Gastroesophageal sphincter (tissue), 4 donors: ENCODE results near the gene TRPV2. TPM values are rescaled to one million over a fixed set of nuclear protein-coding genes. Genes with fewer than 3 reads are reported as not detected.
"Not testable (repeated sequence)": the region's sequence is repeated elsewhere in the genome, so short reads cannot be mapped to it uniquely, and the experiment has no call there.

ENCODE experiments used
- ATAC-seq: fragments of 150-250 bp; one replicate; pipeline ENCODE4 v1.9.1; 2016; ENCODE audit warnings: mild to moderate bottlenecking, moderate library complexity
- H3K27ac ChIP-seq, 4 donors: fragments of 200-600 bp; sonication (generic) in 3 of 4; 1 replicate in 3 of 4; 2 replicates in 1 of 4; pipeline ENCODE4 v1.5.1; 2016 to 2019
- H3K27me3 ChIP-seq: fragments of 200-600 bp; sonication (generic); one replicate; pipeline ENCODE4 v1.5.1; 2019
- H3K36me3 ChIP-seq, 2 donors: fragments of 200-600 bp; sonication (generic); one replicate each; pipeline ENCODE4 v1.5.1; 2019; ENCODE audit warnings: control low read depth in 1 of 2
- H3K4me1 ChIP-seq, 3 donors: fragments of 200-600 bp; sonication (generic); 1 replicate in 2 of 3; 2 replicates in 1 of 3; pipeline ENCODE4 v1.5.1; 2016 to 2019; ENCODE audit warnings: control low read depth in 2 of 3
- H3K4me3 ChIP-seq, 2 donors: fragments of 200-600 bp; sonication (generic); one replicate each; pipeline ENCODE4 v1.5.1; 2019; ENCODE audit warnings: mild to moderate bottlenecking in 1 of 2, moderate library complexity in 1 of 2
- H3K9me3 ChIP-seq, 3 donors: fragments of 200-600 bp; sonication (generic); one replicate each; pipeline ENCODE4 v1.5.1; 2017 to 2019; ENCODE audit warnings: control low read depth in 2 of 3
- EP300 ChIP-seq: sonication (generic); formaldehyde crosslinking; IDR thresholded peaks from one replicate; pipeline ENCODE4 v1.6.1; 2017; ENCODE audit warnings: antibody characterized with exemption, mild to moderate bottlenecking
- POLR2A ChIP-seq, 2 donors: fragments of 450-650 bp; IDR thresholded peaks; one replicate each; pipeline ENCODE4 v1.6.1; 2017; ENCODE audit warnings: antibody characterized with exemption in 2 of 2, mild to moderate bottlenecking in 2 of 2, moderate library complexity in 1 of 2
- POLR2AphosphoS5 ChIP-seq: sonication (generic); formaldehyde crosslinking; IDR thresholded peaks from one replicate; pipeline ENCODE4 v1.6.1; 2017; ENCODE audit warnings: antibody characterized with exemption
- WGBS, 2 donors: methylation state at CpG; one replicate each; pipeline ENCODE4 v1.1.5; 2018; ENCODE audit warnings: low coverage in 1 of 2; 5-methylcytosine and 5-hydroxymethylcytosine counted together
- total RNA-seq, 4 donors: library from RNA; depleted of rRNA; stranded (reverse); fragments of >200 nt; gene quantifications; one replicate each; pipeline ENCODE4 v1.1.0, GENCODE V29; 2016
- TF ChIP-seq, protein P1 (sequence below), 4 experiments: fragments of 200-600 bp in 2 of 4; fragments of 450-650 bp in 2 of 4; sonication (generic) in 1 of 4; IDR thresholded peaks; one replicate each; pipeline ENCODE4 v1.5.1; 2017 to 2019; ENCODE audit warnings: antibody characterized with exemption in 4 of 4, mild to moderate bottlenecking in 2 of 4, moderate library complexity in 2 of 4

TRPV2 gene
- total RNA-seq, 4 donors from 2014 or later: 6.5 to 15.5 (median 11.6) TPM

- WGBS, 2 donors: 48 to 53% methylated on average over 7 to 8 of the region's 9 CpGs
- Histone ChIP-seq H3K27ac (no peak overlapping the region), H3K27me3 (peaks cover 5% of the 10 kb centered on the region), H3K4me1 (no peaks in the 10 kb centered on the region), H3K4me3 (no peak overlapping the region), H3K9me3 (no peaks in the 10 kb centered on the region), H3K36me3 (no peaks in the 10 kb centered on the region)
- no peak for ATAC-seq
- TF ChIP-seq EP300 (no peak), POLR2AphosphoS5 (no peak), POLR2A (IDR thresholded peaks at IDR 0.05) (no peak)
- TF ChIP-seq, protein P1, sequence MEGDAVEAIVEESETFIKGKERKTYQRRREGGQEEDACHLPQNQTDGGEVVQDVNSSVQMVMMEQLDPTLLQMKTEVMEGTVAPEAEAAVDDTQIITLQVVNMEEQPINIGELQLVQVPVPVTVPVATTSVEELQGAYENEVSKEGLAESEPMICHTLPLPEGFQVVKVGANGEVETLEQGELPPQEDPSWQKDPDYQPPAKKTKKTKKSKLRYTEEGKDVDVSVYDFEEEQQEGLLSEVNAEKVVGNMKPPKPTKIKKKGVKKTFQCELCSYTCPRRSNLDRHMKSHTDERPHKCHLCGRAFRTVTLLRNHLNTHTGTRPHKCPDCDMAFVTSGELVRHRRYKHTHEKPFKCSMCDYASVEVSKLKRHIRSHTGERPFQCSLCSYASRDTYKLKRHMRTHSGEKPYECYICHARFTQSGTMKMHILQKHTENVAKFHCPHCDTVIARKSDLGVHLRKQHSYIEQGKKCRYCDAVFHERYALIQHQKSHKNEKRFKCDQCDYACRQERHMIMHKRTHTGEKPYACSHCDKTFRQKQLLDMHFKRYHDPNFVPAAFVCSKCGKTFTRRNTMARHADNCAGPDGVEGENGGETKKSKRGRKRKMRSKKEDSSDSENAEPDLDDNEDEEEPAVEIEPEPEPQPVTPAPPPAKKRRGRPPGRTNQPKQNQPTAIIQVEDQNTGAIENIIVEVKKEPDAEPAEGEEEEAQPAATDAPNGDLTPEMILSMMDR (IDR thresholded peaks at IDR 0.05): no peak
Observed at GRCh38 chr17:16398270-16399267, 16.8 kb upstream of the TRPV2 start.

GRCh38 chr17:16403847-16404246, 11.5 kb upstream of the TRPV2 start:
- Histone ChIP-seq H3K4me1 (peaks cover 0 to 24% (median 3%) of the 10 kb centered on the region in 3 donors), H3K27me3 (peaks cover 18% of the 10 kb centered on the region)
- H3K36me3 ChIP-seq, H3K27ac ChIP-seq, H3K4me3 ChIP-seq, H3K9me3 ChIP-seq, ATAC-seq: not testable (repeated sequence)
- 87 to 100% methylated on average over 5 to 9 of the region's 9 CpGs for WGBS, 2 donors

- WGBS, 2 donors: 2 to 9% methylated on average over 12 to 37 of the region's 67 CpGs
- no peak for TF ChIP-seq POLR2A (IDR thresholded peaks at IDR 0.05)
- TF ChIP-seq EP300: no peak
- TF ChIP-seq, protein P1 (IDR thresholded peaks at IDR 0.05): no peak
- TF ChIP-seq POLR2AphosphoS5: no peak
- Histone ChIP-seq H3K4me3 (peak overlapping the region; percentile 26 to 61), H3K9me3 (no peaks in the 10 kb centered on the region), H3K27ac (peak overlapping the region in 3 of 4 donors; percentile 67 to 75 (median 70)), H3K36me3 (no peaks in the 10 kb centered on the region), H3K4me1 (peaks cover 0 to 24% (median 3%) of the 10 kb centered on the region in 3 donors), H3K27me3 (peaks cover 13% of the 10 kb centered on the region)
- peak; percentile 51 for ATAC-seq
Observed at GRCh38 chr17:16406742-16407674, 8.4 kb upstream of the TRPV2 start.

GRCh38 chr17:16407911-16408588, 7.3 kb upstream of the TRPV2 start:
- H3K4me3 ChIP-seq: peak overlapping the region in 1 of 2 donors; percentile 61
- no peaks in the 10 kb centered on the region for H3K36me3 ChIP-seq
- peaks cover 0 to 24% (median 3%) of the 10 kb centered on the region in 3 donors for H3K4me1 ChIP-seq
- peaks cover 13% of the 10 kb centered on the region for H3K27me3 ChIP-seq
- no peaks in the 10 kb centered on the region for H3K9me3 ChIP-seq
- ATAC-seq: peak; percentile 67
- peak overlapping the region in 3 of 4 donors; percentile 70 to 77 (median 73) for H3K27ac ChIP-seq
- TF ChIP-seq EP300 (no peak), POLR2AphosphoS5 (no peak), POLR2A (IDR thresholded peaks at IDR 0.05) (no peak)
- TF ChIP-seq, protein P1 (IDR thresholded peaks at IDR 0.05): no peak
- 4 to 28% methylated on average over 6 to 12 of the region's 14 CpGs for WGBS, 2 donors
